HG03103 (cell line): ENCODE measurements around the gene METTL14.

ENCODE experiments used
- ATAC-seq: cut with Tn5 transposase; IDR thresholded peaks from one replicate; pipeline ENCODE4 v1.9.1; 2021; ENCODE audit warnings: low read depth; ENCODE audit not compliant: unreplicated experiment

The METTL14 gene

DNA sequence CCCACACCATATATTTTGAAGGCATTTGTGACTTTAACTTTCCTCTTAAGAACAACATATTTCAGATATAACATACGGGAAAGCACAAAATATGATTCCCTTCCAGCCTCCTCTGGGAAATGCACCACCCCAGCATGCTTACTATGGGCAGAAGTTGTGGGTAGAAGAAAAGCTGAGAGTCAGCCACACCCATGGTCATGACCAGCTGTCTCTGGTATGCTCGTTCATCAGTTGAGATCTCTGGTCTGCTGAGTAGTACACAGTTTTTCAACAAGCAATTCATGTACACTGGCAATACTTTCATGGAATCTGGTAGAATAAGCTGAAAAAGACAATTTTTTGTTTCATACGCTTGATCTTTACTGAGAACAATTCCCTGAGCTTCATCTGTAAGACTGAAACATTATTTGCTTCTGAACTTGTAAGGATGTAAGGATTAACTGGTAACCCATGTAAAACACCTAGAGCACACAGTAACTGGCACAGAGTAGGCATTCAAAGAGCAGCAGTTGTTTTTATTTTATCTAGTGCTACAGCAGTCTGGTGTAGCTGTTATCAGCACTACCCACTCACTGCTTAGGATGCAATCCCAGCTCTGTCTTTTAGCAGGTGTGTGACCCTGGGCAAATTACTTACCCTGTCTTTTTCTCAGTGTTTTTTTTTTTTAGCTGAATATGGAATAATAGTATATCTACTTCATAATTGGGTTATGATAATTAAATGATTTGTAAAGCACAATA, 47.6 kb downstream of the METTL14 start:
- ATAC-seq: no peak

DNA sequence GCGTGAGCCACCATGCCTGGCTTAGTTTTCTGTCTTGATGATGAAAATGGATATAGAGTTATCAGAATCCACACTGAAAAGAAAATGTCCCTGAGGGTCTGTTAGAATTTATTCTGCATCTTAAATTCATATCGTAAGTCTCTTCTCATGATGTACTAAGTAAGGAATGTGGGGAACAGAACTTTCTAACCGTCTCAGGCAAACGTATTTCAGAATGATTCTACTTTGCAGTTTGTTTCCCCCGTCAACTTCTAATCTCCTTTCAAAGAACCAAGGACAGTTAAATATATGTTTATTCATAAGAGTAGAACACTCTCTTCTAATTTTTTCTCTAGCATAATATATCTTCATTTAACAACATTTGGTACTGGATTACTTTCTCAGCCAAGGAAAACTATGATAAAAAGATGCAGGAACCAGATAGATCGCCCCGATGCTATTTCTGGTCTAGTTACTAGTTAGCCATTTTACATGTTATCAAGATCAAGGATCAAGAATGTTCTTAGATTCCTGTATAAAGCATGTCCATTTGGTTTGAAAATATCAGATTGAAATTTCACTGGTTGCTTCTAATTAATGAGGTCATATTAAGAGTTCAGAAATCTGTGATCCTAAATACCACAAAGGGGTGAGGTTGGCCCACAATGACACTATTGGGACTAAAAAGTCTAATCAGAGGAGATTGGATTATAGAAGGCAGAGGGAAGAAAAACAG, 49.5 kb downstream of the METTL14 start:
- no peak for ATAC-seq

DNA sequence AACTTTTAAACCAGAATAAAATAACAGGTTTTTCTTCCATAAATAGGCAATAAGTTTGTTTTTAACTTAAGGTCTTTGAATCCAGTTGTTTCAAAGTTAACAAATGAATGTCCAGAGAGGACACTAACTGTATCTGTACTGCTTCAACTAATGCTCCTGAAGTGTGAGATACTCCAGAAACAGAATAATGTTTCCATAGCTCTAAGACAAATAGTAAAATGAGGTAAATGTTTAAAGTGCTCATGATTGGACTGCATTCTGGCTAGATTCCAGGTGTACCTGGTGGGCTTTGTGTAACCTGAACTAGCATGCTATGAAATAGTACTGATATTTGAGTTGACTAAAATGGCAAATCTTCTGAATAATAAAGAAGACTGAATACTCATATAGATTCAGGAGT, 51.7 kb downstream of the METTL14 start:
- no peak for ATAC-seq

DNA sequence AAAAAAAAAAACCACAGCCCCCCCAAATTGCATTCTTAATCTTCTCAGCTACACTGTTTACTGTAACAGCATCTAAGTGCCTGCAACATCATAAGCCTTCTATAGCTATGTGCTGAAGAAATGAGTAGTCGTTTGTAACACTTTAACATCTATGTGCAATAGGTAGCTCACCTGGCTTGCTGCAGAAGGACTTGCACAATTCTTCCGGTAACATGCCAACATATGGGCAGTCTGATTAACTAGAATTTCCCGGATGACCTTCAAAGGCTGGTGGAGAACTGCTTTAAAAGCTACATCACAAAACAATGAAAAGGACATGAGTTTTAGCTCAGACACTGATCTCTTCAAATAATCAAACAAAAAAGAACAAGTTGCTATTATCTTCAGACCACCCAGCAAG, 52.9 kb downstream of the METTL14 start:
- no peak for ATAC-seq

- ATAC-seq: no peak
These were observed 54.0 kb downstream of the METTL14 start for GRCh38 chr4:118739022-118739713.

DNA sequence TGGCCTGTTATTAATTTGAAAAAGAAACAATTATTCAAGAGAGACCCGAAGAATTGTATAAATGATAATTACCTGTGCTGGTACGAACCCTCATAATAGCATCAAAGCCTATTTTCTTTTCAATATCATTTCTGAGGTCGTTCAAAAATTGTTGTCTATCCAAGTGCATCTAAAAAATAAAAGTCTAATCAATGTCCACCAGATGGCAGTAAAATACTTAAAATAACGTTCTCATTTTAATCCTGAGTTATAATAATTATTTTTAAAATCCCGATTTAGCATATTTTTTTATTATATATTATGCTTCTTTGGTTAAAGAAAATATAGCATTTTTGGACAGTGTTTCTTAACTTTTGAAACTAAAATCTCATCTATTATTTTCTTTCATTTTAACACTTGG, 55.7 kb downstream of the METTL14 start:
- no peak for ATAC-seq

GRCh38 chr4:118741301-118741855, 56.2 kb downstream of the METTL14 start:
- ATAC-seq: no peak

GRCh38 chr4:118742050-118742449, 56.9 kb downstream of the METTL14 start:
- no peak for ATAC-seq

- no peak for ATAC-seq
These were observed 58.7 kb downstream of the METTL14 start for GRCh38 chr4:118743867-118744266.

DNA sequence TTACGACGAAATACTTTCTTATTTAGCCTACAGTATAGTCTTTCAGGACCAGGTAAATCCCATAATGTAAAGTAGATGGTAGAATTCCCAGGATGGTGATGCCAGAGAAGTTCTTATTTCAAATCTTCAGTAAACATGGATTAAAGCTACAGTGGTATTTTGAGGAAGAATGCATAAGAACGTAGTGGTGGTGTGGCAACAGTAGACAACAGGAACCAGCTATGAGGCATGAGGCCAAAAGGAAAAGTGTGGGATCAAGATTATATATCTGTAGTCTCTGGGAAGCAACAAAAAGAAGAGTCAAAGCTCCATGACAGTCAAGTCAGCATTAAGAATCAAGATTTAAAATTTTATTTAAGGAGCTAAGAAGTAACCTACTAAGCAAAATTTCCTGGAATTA, 60.2 kb downstream of the METTL14 start:
- ATAC-seq: no peak

DNA sequence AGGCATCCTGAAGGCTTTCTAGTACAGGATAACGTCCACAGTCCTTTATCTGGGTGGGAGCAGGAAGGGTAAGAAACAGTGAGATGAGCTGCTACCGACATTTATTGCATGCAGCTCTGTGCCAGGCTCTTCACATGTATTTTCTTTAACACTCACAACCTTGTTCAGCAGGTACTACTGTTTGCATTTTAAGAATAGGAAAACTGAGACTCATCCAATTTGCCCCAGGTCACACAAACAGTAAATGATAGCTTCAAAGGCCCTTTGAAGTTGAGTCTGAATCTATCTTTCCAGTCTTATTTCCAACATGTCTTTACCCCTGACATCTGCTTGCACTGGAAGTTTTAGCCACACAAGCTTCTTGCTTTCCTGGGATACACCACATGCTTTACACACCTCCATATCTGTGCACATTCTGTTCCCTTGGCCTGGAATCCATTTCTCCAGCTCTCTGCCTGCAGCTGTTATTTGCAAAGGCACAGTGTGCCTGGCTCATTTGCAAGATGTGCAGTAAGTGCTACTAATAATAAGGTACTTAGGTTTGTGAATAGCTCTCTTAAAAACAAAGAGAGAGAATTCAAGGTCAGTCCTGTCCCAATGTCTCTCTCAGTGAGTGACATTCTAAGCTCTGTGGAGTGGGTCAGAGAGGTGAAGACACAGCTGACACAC, 61.2 kb downstream of the METTL14 start:
- no peak for ATAC-seq

DNA sequence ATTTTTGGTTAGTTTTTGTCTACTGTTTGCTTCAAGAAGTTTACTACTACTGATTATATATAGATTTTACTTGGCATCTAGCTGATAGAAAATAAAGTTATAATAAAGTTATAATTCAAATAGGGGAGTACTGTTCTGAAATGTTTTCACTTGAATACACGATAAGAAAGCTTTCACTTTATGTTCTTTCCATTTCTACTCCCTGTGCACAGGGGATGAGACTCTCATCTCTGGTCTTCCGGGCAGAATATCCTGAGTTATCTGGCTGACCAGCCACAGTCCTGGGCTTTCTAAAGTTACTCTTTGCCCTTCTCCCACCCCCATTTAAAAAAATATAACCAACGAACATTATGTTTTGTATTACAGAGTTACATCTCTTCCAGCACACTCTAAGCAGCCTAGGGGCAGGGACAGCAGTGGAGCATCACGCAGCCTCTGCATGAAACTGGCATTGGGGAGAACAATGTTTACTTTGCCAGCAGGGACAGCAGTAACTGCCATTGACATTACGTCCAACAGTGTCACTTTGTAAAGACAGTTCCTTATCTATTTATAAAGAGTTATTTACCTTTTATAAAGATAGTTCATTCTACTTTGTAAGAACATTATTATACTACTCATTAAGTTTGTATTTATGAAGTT, 64.3 kb downstream of the METTL14 start:
- ATAC-seq: no peak

GRCh38 chr4:118751629-118752323, 66.6 kb downstream of the METTL14 start:
- no peak for ATAC-seq

GRCh38 chr4:118752551-118752950, 67.4 kb downstream of the METTL14 start:
- no peak for ATAC-seq

- no peak for ATAC-seq
These were observed 67.9 kb downstream of the METTL14 start for GRCh38 chr4:118753096-118753495.

DNA sequence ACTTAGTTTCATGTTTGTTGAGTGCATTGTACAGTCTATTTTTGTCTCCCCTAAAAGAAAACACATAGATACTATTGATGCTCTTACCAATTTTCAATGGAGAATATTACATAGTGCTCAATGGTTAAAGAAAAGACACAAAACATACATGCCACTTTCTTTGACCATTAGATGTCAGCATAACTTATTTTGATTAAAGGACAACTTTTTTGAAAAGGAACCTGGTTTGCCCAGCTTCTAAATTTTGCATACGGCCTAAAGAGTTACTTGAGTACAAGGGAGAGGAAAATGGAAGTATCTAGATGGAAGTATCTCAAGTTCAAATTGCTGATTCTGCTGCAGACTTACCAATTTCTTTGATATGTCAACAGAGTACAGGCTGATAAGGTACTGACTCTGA, 68.5 kb downstream of the METTL14 start:
- no peak for ATAC-seq

DNA sequence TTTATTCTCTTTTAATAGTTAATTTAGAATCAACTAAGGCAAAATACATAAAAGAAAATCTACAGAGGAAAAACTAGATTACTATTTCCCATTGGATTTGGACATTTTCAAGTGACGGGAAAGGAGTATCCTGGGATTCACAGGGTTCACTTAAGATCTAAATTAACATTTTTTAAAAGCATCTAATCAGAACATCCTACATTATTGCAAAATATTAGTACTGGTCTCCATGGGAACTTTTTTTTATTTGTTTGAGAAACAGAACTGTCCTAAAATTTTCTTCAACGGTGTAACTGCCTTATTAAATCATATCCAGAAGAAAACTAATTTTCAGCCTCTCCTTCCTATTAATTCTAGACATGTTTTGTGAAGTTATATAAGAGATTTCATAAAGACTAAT, 69.7 kb downstream of the METTL14 start:
- no peak for ATAC-seq

- no peak for ATAC-seq
These were observed 70.4 kb downstream of the METTL14 start for GRCh38 chr4:118755438-118756226.

GRCh38 chr4:118756429-118756828, 71.2 kb downstream of the METTL14 start:
- no peak for ATAC-seq
